GM21619 (cell line): Measurements from ENCODE around the gene TBL3.
A peak's percentile ranks its signal among the peaks of the same experiment; 100 is the strongest.
"Not testable (repeated sequence)": the region's sequence is repeated elsewhere in the genome, so short reads cannot be mapped to it uniquely, and the experiment has no call there.

Experiments used
- ATAC-seq: cut with Tn5 transposase; IDR thresholded peaks from one replicate; pipeline ENCODE4 v1.9.1; 2021; ENCODE audit not compliant: unreplicated experiment

Gene TBL3

GRCh38 chr16:1942810-1943726 lies 28.8 kb upstream of the TBL3 start, which contains the start of gene MSRB1:
Gene MSRB1, minus strand, starts transcription at chr16:1943199. Its CDS starts 43 bp downstream, at chr16:1943156.
- ATAC-seq: peak; percentile 92

GRCh38 chr16:1944612-1945199 lies 27.1 kb upstream of the TBL3 start:
- no peak for ATAC-seq

- no peak for ATAC-seq
These were observed 26.1 kb upstream of the TBL3 start for GRCh38 chr16:1945559-1946391.

DNA sequence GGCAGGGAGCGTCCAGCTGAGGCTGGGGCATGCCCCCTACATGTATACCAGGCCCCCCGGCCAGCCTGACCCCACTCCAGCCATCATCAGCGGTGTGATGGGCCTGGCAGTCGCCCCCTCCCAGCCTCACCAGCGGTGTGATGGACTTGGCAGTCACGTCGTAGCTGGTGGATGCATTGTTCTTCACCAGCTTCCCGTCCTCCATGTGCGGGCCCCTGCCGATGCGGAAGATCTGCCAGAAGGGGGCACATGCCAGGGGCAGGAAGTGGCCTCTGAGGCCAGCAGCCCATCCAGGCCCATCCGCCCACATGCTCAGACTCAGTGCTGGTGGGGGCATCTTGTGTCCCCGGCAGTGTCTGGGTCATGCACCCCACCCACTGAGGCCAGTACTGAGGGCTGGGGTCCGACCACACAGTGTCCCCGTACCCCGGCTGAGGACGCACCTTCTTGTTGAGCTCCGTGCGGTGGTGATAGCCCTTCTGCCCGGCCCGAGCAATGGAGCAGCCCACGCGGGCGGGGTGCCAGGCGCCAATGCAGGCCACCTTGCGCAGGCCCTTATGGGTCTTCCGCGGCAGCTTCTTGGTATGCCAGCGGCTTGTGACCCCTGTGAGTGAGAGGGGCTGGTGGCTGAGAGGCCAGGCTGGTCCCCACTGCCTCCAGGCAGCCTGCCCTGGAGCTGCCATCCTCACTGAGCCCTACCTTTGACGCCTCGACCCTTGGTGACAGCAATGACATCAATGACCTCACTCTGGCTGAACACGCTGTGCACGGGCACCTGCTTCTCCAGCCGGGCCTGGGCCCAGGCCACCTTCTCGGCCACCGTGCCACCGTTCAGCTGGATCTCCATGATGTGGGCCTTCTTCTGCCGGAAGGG lies 25.1 kb upstream of the TBL3 start:
- no peak for ATAC-seq

DNA sequence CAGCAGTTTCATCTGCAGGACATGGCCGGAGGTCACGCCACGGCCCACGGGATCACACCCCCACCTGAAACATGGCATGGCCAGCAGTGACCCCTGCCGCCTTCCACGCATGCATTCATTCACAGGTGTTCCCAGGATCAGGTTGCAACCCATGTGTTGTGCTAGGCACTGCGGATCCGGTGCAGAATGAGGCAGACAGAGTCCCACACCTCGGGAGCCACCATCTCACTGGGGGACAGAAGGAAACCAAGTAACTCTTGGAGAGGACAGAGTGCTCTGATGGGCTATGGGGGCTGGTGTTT lies 24.5 kb upstream of the TBL3 start:
- ATAC-seq: no peak

GRCh38 chr16:1949507-1949906 lies 22.3 kb upstream of the TBL3 start:
- ATAC-seq: no peak

DNA sequence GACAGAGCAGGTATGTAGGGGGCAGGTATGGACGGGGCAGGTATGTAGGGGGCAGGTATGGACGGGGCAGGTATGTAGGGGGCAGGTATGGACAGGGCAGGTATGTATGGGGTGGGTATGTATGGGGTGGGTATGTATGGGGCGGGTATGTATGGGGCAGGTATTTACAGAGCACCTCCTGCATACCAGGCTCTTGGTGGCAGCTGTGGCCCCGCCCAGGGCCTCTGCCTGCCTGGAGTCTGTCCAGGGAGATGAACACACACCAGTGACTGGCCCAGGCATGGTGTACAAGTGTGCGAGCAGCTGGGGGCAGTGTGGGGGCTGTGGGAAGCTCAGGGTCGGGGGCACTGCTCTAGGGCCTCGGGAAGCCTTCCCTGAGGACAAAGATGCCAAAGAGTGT lies 21.8 kb upstream of the TBL3 start:
- ATAC-seq: no peak

GRCh38 chr16:1950559-1950958 lies 21.3 kb upstream of the TBL3 start:
- no peak for ATAC-seq

DNA sequence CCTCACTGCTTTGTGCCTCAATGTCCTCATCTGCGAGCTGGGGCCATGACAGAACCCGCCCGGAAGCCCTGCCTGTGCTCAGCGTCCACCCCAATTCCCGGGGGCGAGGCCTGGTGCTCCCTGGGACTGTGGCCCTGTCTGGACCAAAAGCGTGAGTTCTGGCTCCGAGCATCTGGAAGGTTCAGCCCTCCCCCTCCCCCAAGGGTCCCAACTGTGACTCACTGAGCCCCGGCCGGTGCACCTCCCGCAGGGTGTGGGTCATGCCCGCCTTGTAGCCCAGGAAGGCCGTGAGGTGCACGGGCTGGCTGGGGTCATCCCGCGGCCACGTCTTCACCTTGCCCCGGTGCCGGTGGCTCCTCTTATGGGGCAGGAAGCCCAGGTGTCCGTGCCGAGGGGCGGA lies 18.1 kb upstream of the TBL3 start:
- ATAC-seq: no peak

- not testable (repeated sequence) for ATAC-seq
These were observed 14.3 kb upstream of the TBL3 start for GRCh38 chr16:1957434-1958142.

DNA sequence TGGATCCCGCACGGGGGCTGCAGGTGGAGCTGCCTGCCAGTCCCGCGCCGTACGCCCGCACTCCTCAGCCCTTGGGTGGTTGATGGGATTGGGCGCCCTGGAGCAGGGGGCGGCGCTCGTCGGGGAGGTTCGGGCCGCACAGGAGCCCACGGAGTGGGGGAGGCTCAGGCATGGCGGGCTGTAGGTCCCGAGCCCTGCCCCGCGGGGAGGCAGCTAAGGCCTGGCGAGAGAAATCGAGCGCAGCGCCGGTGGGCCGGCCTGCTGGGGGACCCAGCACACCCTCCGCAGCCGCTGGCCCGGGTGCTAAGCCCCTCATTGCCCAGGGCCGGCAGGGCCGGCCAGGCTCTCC lies 13.7 kb upstream of the TBL3 start:
- not testable (repeated sequence) for ATAC-seq

GRCh38 chr16:1958715-1959268 lies 13.1 kb upstream of the TBL3 start:
- ATAC-seq: no peak

DNA sequence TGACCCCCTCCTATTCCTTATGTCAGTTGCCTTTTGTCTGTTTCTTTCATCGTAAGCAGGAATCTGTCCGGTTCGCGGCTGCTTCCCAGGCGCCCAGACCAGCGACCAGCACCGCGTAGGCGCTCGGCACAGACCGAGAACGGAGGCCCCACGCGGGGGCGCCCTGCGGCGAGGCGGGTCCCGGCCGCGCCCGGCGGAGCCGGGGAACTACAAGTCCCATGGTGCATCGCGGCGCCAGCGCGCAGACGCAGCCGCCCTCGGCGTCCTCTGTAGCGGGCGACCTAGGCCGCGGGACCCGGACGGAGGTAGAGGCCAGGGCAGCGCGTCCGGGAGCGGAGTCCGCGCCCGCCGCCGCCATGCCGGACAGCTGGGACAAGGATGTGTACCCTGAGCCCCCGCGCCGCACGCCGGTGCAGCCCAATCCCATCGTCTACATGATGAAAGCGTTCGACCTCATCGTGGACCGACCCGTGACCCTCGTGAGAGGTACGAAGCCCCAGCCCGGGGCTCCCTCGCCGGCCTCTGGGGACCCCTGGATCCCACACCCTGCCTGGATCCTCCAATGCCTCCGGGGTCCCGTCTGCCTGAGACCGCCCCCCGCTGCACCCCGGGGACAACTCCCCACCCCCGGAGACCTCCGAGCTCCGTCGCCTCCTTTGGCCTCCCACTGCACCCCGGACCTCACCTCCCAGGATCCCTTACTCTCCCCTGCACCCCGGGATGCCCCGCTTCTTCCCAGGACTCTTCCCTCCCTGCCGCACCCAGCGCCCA lies 12.4 kb upstream of the TBL3 start, which contains the start of gene NDUFB10:
Gene NDUFB10, plus strand, starts transcription at position 270 of the 771 bp plus-strand sequence. Its CDS starts 87 bp downstream, at position 357.
- peak; percentile 79 for ATAC-seq

DNA sequence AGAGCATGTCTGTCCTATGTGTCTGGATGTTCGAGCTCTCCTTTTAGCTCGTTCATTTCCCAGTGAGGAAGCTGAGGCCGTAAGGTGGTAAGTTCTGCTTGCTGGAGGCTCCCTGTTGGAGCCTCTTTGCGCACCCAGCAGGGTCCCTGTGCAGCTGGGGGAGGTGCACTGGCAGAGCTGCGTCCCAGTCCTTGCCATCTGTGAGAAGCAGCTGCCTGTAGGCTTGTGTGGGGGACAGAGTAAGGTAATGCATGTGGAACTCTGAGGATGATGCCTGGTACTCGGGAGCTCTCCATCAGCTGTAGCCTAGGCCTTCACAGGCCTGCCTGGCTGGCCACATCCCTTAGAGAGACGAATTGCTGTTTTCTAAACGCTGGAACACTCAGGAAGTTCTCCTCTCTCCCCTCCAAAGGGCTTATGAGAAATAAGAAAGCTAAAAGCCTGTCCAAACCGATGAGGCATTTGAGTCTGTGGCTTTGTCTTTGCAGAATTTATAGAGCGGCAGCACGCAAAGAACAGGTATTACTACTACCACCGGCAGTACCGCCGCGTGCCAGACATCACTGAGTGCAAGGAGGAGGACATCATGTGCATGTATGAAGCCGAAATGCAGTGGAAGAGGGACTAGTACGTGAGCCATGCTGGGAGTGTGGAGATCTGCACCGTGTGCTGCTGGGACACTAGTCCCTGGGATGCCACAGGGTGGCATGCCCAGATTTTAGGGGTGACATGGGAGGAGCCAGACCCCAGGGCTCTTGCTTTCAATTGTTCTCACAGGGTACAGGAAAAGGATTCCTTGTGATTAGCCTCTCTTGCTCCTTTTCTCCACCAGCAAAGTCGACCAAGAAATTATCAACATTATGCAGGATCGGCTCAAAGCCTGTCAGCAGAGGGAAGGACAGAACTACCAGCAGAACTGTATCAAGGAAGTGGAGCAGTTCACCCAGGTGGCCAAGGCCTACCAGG lies 10.9 kb upstream of the TBL3 start:
- no peak for ATAC-seq

- no peak for ATAC-seq
These were observed 10.2 kb upstream of the TBL3 start for GRCh38 chr16:1961651-1962067.

GRCh38 chr16:1962161-1963153 lies 9.4 kb upstream of the TBL3 start:
- not testable (repeated sequence) for ATAC-seq
